Loucy (cell line): Measurements from ENCODE around the gene GXYLT2.
A peak's percentile ranks its signal among the peaks of the same experiment; 100 is the strongest.
"Not testable (repeated sequence)": the region's sequence is repeated elsewhere in the genome, so short reads cannot be mapped to it uniquely, and the experiment has no call there.

Experiments
- H2AFZ ChIP-seq: fragments of 200-600 bp; sonication (generic); 2 replicates; pipeline ENCODE4 v1.6.0; 2016; ENCODE audit warnings: antibody characterized with exemption, mild to moderate bottlenecking, low read length, moderate library complexity
- H3F3A ChIP-seq: fragments of 200-600 bp; 2 replicates; pipeline ENCODE4 v1.6.0; 2016; ENCODE audit warnings: antibody characterized with exemption, low read depth, mild to moderate bottlenecking
- H3K27me3 ChIP-seq: fragments of 200-600 bp; sonication (generic); 2 replicates; pipeline ENCODE4 v1.6.1; 2014; ENCODE audit warnings: low read length, mild to moderate bottlenecking; ENCODE audit not compliant: insufficient read depth, poor library complexity, severe bottlenecking
- H3K36me3 ChIP-seq: fragments of 200-600 bp; sonication (generic); 2 replicates; pipeline ENCODE4 v1.6.1; 2016; ENCODE audit warnings: low read length; ENCODE audit not compliant: insufficient read depth
- H3K4me1 ChIP-seq: fragments of 200-600 bp; sonication (generic); 2 replicates; pipeline ENCODE4 v1.5.1; 2014; ENCODE audit warnings: low read length, mild to moderate bottlenecking; ENCODE audit not compliant: insufficient read depth, poor library complexity, severe bottlenecking
- H3K4me2 ChIP-seq: fragments of 200-600 bp; sonication (generic); 2 replicates; pipeline ENCODE4 v1.6.0; 2014; ENCODE audit warnings: antibody characterized with exemption, low read length, low read depth, mild to moderate bottlenecking; ENCODE audit not compliant: poor library complexity, severe bottlenecking
- H3K4me3 ChIP-seq: fragments of 200-600 bp; sonication (generic); 2 replicates; pipeline ENCODE4 v1.5.1; 2014; ENCODE audit warnings: low read length, mild to moderate bottlenecking, mixed read lengths; ENCODE audit not compliant: poor library complexity, severe bottlenecking
- H3K79me2 ChIP-seq: fragments of 200-600 bp; sonication (generic); 2 replicates; pipeline ENCODE4 v1.6.1; 2014; ENCODE audit warnings: low read length; ENCODE audit not compliant: insufficient read depth
- H3K9ac ChIP-seq: fragments of 200-600 bp; sonication (generic); 2 replicates; pipeline ENCODE4 v1.6.0; 2014; ENCODE audit warnings: mild to moderate bottlenecking, low read depth, low read length, moderate library complexity; ENCODE audit not compliant: poor library complexity, severe bottlenecking
- H3K9me2 ChIP-seq: fragments of 200-600 bp; sonication (generic); replicated peaks from 2 replicates; pipeline ENCODE4 v1.6.1; 2016; ENCODE audit warnings: low read depth, low read length, mixed read lengths
- H3K9me3 ChIP-seq: fragments of 200-600 bp; sonication (generic); 2 replicates; pipeline ENCODE4 v1.6.1; 2014; ENCODE audit warnings: mild to moderate bottlenecking, antibody characterized with exemption, low read length, low read depth; ENCODE audit not compliant: insufficient read depth
- H4K20me1 ChIP-seq: fragments of 200-600 bp; sonication (generic); 2 replicates; pipeline ENCODE4 v1.6.0; 2014; ENCODE audit warnings: antibody characterized with exemption, low read length, mild to moderate bottlenecking; ENCODE audit not compliant: insufficient read depth, poor library complexity, severe bottlenecking
- CTCF ChIP-seq: fragments of 200-600 bp; sonication (generic); conservative IDR thresholded peaks from 2 replicates; pipeline ENCODE4 v1.5.1; 2014; ENCODE audit warnings: mild to moderate bottlenecking, antibody characterized with exemption, low read length
- EZH2phosphoT487 ChIP-seq: fragments of 200-600 bp; IDR thresholded peaks from 2 replicates; pipeline ENCODE4 v1.6.1; 2018; ENCODE audit warnings: antibody characterized with exemption, mild to moderate bottlenecking, moderate library complexity, borderline replicate concordance

The GXYLT2 gene

GRCh38 chr3:72998466-72998865 lies 110.6 kb downstream of the GXYLT2 start:
- peaks cover 38% of the 10 kb centered on the region for H3K4me1 ChIP-seq
- peak overlapping the region; percentile 100 for H3K4me2 ChIP-seq
- H3K36me3 ChIP-seq = peaks cover 18% of the 10 kb centered on the region
- no peaks in the 10 kb centered on the region for H3K27me3 ChIP-seq
- H3K9ac ChIP-seq = peak overlapping the region; percentile 86
- no peak overlapping the region for H2AFZ ChIP-seq
- 0 out of 2 replicates have a peak, but pooled peaks cover 2% of the 10 kb centered on the region for H3F3A ChIP-seq
- TF ChIP-seq CTCF (no peak), EZH2phosphoT487 (no peak)
- H3K9me2 ChIP-seq = no peaks in the 10 kb centered on the region
- H3K4me3 ChIP-seq = peak overlapping the region; percentile 93
- peaks cover 66% of the 10 kb centered on the region for H3K79me2 ChIP-seq
- H4K20me1 ChIP-seq = peaks cover 64% of the 10 kb centered on the region
- H3K9me3 ChIP-seq = no peaks in the 10 kb centered on the region

GRCh38 chr3:72999951-73000350 lies 112.1 kb downstream of the GXYLT2 start:
- peak overlapping the region; percentile 93 for H3K4me3 ChIP-seq

GRCh38 chr3:73003050-73003449 lies 115.2 kb downstream of the GXYLT2 start:
- Histone ChIP-seq H3K4me2 (peak overlapping the region; percentile 57), H3K4me1 (peaks cover 43% of the 10 kb centered on the region), H3K4me3 (peak overlapping the region; percentile 6), H3K36me3 (peaks cover 43% of the 10 kb centered on the region), H3K79me2 (peaks cover 99% of the 10 kb centered on the region), H4K20me1 (peaks cover 98% of the 10 kb centered on the region)
- H3F3A ChIP-seq, H3K9me3 ChIP-seq, H3K9me2 ChIP-seq, H3K9ac ChIP-seq, H2AFZ ChIP-seq, H3K27me3 ChIP-seq: not testable (repeated sequence)

More at GRCh38 chr3:72999951-73000350, 112.1 kb downstream of the GXYLT2 start:
- Histone ChIP-seq H3K9me3 (no peaks in the 10 kb centered on the region), H3K4me2 (peak overlapping the region; percentile 100), H3K27me3 (no peaks in the 10 kb centered on the region), H2AFZ (no peak overlapping the region), H3K79me2 (peaks cover 80% of the 10 kb centered on the region), H3K9me2 (no peaks in the 10 kb centered on the region), H3K9ac (peak overlapping the region; percentile 86), H3K36me3 (peaks cover 22% of the 10 kb centered on the region), H3K4me1 (peaks cover 43% of the 10 kb centered on the region), H4K20me1 (peaks cover 79% of the 10 kb centered on the region), H3F3A (0 out of 2 replicates have a peak, but pooled peaks cover 2% of the 10 kb centered on the region)
- TF ChIP-seq EZH2phosphoT487 = no peak
- TF ChIP-seq CTCF = no peak

GRCh38 chr3:73004316-73004715 lies 116.5 kb downstream of the GXYLT2 start:
- peaks cover 39% of the 10 kb centered on the region; the same call in 1 of the 2 replicates for H3K36me3 ChIP-seq
- H3K9me2 ChIP-seq = no peaks in the 10 kb centered on the region
- H2AFZ ChIP-seq = no peak overlapping the region
- no peak overlapping the region for H3K9ac ChIP-seq
- no peaks in the 10 kb centered on the region for H3F3A ChIP-seq
- H3K4me2 ChIP-seq = peak overlapping the region; percentile 57
- H3K4me3 ChIP-seq = peak overlapping the region; percentile 18
- TF ChIP-seq EZH2phosphoT487 (no peak), CTCF (no peak)
- H3K9me3 ChIP-seq = no peaks in the 10 kb centered on the region
- H4K20me1 ChIP-seq = peaks cover 98% of the 10 kb centered on the region
- peaks cover 99% of the 10 kb centered on the region for H3K79me2 ChIP-seq
- H3K4me1 ChIP-seq = peaks cover 31% of the 10 kb centered on the region
- H3K27me3 ChIP-seq = no peaks in the 10 kb centered on the region
